Measurements from ENCODE around the gene CCDC12.

- TF ChIP-seq, protein P1, sequence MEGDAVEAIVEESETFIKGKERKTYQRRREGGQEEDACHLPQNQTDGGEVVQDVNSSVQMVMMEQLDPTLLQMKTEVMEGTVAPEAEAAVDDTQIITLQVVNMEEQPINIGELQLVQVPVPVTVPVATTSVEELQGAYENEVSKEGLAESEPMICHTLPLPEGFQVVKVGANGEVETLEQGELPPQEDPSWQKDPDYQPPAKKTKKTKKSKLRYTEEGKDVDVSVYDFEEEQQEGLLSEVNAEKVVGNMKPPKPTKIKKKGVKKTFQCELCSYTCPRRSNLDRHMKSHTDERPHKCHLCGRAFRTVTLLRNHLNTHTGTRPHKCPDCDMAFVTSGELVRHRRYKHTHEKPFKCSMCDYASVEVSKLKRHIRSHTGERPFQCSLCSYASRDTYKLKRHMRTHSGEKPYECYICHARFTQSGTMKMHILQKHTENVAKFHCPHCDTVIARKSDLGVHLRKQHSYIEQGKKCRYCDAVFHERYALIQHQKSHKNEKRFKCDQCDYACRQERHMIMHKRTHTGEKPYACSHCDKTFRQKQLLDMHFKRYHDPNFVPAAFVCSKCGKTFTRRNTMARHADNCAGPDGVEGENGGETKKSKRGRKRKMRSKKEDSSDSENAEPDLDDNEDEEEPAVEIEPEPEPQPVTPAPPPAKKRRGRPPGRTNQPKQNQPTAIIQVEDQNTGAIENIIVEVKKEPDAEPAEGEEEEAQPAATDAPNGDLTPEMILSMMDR (conservative IDR thresholded peaks at IDR 0.05 in 1 of 2, IDR thresholded peaks at IDR 0.05 in 1 of 2; ENCODE audit: extremely low read depth in 1 of 2, insufficient read depth in 1 of 2, low read depth in 1 of 2, low read length in 2 of 2), result no peak
- TF ChIP-seq EZH2 (IDR thresholded peaks at IDR 0.05; ENCODE audit: borderline replicate concordance, low read length), result no peak
Measured at GRCh38 chr3:46928282-46928681, 48.3 kb downstream of the CCDC12 start.

Data from mammary epithelial cell (primary cell).